HepG2 (cell line): Measurements from ENCODE around the gene FAIM2. TPM values are rescaled to one million over a fixed set of nuclear protein-coding genes. Genes with fewer than 3 reads are reported as not detected.
A peak's percentile ranks its signal among the peaks of the same experiment; 100 is the strongest.

Experiments used
- ATAC-seq: fragments of 200-7000 bp; cut with Tn5 transposase; 3 replicates; pipeline ENCODE4 v1.9.1; 2020; ENCODE audit warnings: mild to moderate bottlenecking, moderate library complexity
- BruUV-seq: library from RNA; stranded (reverse); fragments of 400-500 nt; replicated peaks from 2 replicates; lab custom pipeline; 2021; lab: Mats Ljungman, UMichigan
- CTCF ChIA-PET: fragments of 300-600 bp; formaldehyde crosslinking; extraction: SDS; loops from one replicate; lab custom pipeline; 2021; ENCODE audit warnings: low total read pairs, inconsistent platforms, low intra/inter-chr PET ratio; lab: Yijun Ruan, JAX
- POLR2A ChIA-PET: fragments of 350-600 bp; sonication (Branson Sonifier 250); formaldehyde crosslinking; loops from one replicate; lab custom pipeline; 2020; ENCODE audit warnings: antibody characterized with exemption, inconsistent platforms; lab: Yijun Ruan, JAX
- DNase-seq: peaks from one replicate; pipeline ENCODE4 v3.0.0-alpha.2; 2015; ENCODE audit warnings: low spot score
- FAIRE-seq: peaks from 3 replicates; lab custom pipeline; 2011; peaks lifted over from hg19 to GRCh38; lab: Jason Lieb, UNC
- H2AFZ ChIP-seq: one replicate; pipeline ENCODE4 v1.6.1; 2011; ENCODE audit warnings: low read length, inconsistent platforms
- H3K27ac ChIP-seq: fragments of 300-600 bp; 3 replicates; pipeline ENCODE4 v1.8.0; 2011; ENCODE audit warnings: mixed run types, mild to moderate bottlenecking, mixed read lengths, low read length, inconsistent platforms; ENCODE audit not compliant: insufficient read depth; ENCODE audit errors: extremely low read length
- H3K27me3 ChIP-seq, 2 experiments: fragments of 200-600 bp in 1 of 2; 2 replicates in 1 of 2; 3 replicates in 1 of 2; pipeline versions ENCODE4 v1.6.0 to v1.8.0; 2011; ENCODE audit warnings: low read length in 2 of 2, mild to moderate bottlenecking in 2 of 2, moderate library complexity in 2 of 2, inconsistent platforms in 1 of 2; ENCODE audit not compliant: insufficient read depth in 2 of 2, control insufficient read depth in 1 of 2
- H3K36me3 ChIP-seq, 2 experiments: fragments of 200-600 bp in 1 of 2; replicated peaks in 1 of 2; 2 replicates in 1 of 2; 3 replicates in 1 of 2; pipeline versions ENCODE4 v1.5.1 to v1.8.0; 2011; ENCODE audit warnings: low read length in 2 of 2, inconsistent platforms in 1 of 2; ENCODE audit not compliant: insufficient read depth in 2 of 2, control insufficient read depth in 1 of 2
- H3K4me1 ChIP-seq: 2 replicates; pipeline ENCODE4 v1.5.1; 2012; ENCODE audit warnings: low read length, inconsistent platforms; ENCODE audit not compliant: insufficient read depth
- H3K4me2 ChIP-seq: 2 replicates; pipeline ENCODE4 v1.6.0; 2011; ENCODE audit warnings: low read depth, low read length, inconsistent platforms
- H3K4me3 ChIP-seq, 3 experiments: fragments of 200-600 bp in 1 of 3; sonication (generic), shearing (Covaris generic) in 1 of 3; replicated peaks in 1 of 3; 2 replicates each; pipeline ENCODE4 v1.5.1; 2011 to 2016; ENCODE audit warnings: low read length in 3 of 3, inconsistent platforms in 2 of 3, low read depth in 2 of 3, mild to moderate bottlenecking in 2 of 3, control low read depth in 1 of 3, mixed read lengths in 1 of 3; ENCODE audit not compliant: insufficient read depth in 1 of 3
- H3K79me2 ChIP-seq: one replicate; pipeline ENCODE4 v1.6.1; 2011; ENCODE audit warnings: low read length, inconsistent platforms; ENCODE audit not compliant: insufficient read depth
- H3K9ac ChIP-seq: 2 replicates; pipeline ENCODE4 v1.6.0; 2011; ENCODE audit warnings: mild to moderate bottlenecking, low read depth, low read length, inconsistent platforms; ENCODE audit not compliant: insufficient read depth
- H3K9me3 ChIP-seq: 2 replicates; pipeline ENCODE4 v1.5.1; 2012; ENCODE audit warnings: mild to moderate bottlenecking, low read length
- H4K20me1 ChIP-seq: 2 replicates; pipeline ENCODE4 v1.6.0; 2011; ENCODE audit warnings: inconsistent platforms, mild to moderate bottlenecking, low read length, moderate library complexity; ENCODE audit not compliant: insufficient read depth
- BCLAF1 ChIP-seq: fragments of 450-650 bp; IDR thresholded peaks from 2 replicates; pipeline ENCODE4 v1.6.1; 2017; ENCODE audit warnings: mild to moderate bottlenecking
- HCFC1 ChIP-seq: fragments of 150-350 bp; IDR thresholded peaks from 2 replicates; pipeline ENCODE4 v1.6.1; 2014; ENCODE audit warnings: low read depth, low read length
- HMG20A ChIP-seq: IDR thresholded peaks from 2 replicates; pipeline ENCODE4 v1.6.1; 2016; ENCODE audit warnings: borderline replicate concordance
- REXO4 ChIP-seq: sonication (generic); formaldehyde crosslinking; IDR thresholded peaks from 2 replicates; pipeline ENCODE4 v1.8.0; 2022; ENCODE audit warnings: missing genetic modification reagents, mild to moderate bottlenecking, borderline replicate concordance
- SRSF4 ChIP-seq: fragments of 200-400 bp; formaldehyde crosslinking; IDR thresholded peaks from one replicate; pipeline ENCODE4 v1.6.1; 2018; ENCODE audit warnings: mild to moderate bottlenecking, low read depth, low read length, moderate library complexity; ENCODE audit not compliant: poor library complexity, severe bottlenecking
- ZKSCAN5 ChIP-seq: sonication (generic); formaldehyde crosslinking; IDR thresholded peaks from 2 replicates; pipeline ENCODE4 v1.5.1; 2020; ENCODE audit warnings: mild to moderate bottlenecking, missing genetic modification reagents
- WGBS: methylation state at CpG from one replicate; pipeline ENCODE4 v1.1.6; 2017; ENCODE audit warnings: low lambda C conversion rate; 5-methylcytosine and 5-hydroxymethylcytosine counted together
- in situ Hi-C: cut with HindIII; loops from 2 replicates; pipeline ENCODE4 v1.10.0; 2017; ENCODE audit warnings: low pct_unique_long_range_greater_than_20kb; ENCODE audit not compliant: extremely low pct_ligation_motif_present
- intact Hi-C: fragments of 100-400 bp; cut with micrococcal nuclease; formaldehyde crosslinking; loops from one replicate; pipeline ENCODE4 v1.10.0; 2022; ENCODE audit not compliant: unreplicated experiment
- polyA plus RNA-seq, 8 experiments: library from polyadenylated mRNA; depleted of rRNA in 3 of 8; stranded (reverse) in 7 of 8; unstranded in 1 of 8; fragments of >200 nt; fragmentation: Illumina TruSeq in 4 of 8; extraction: Trizol in 4 of 8; gene quantifications; 2 replicates each; pipeline versions ENCODE4 v1.2.1 to v1.2.3, GENCODE V29; 2011 to 2016; ENCODE audit warnings: low read depth in 4 of 8, missing spikeins in 1 of 8, mixed read lengths in 1 of 8; ENCODE audit not compliant: insufficient read depth in 1 of 8
- total RNA-seq, 5 experiments: library from RNA; depleted of rRNA; stranded (reverse); fragments of >200 nt; fragmentation: Illumina TruSeq; extraction: Trizol; gene quantifications; 2 replicates each; pipeline ENCODE4 v1.2.3, GENCODE V29; 2016; ENCODE audit warnings: low read depth in 1 of 5

FAIM2 gene
- total and polyA plus RNA-seq, 2 of the 13 experiments (the other 11 are each of a cell fraction or from before 2014, with no cell fraction given), result not detected

DNA sequence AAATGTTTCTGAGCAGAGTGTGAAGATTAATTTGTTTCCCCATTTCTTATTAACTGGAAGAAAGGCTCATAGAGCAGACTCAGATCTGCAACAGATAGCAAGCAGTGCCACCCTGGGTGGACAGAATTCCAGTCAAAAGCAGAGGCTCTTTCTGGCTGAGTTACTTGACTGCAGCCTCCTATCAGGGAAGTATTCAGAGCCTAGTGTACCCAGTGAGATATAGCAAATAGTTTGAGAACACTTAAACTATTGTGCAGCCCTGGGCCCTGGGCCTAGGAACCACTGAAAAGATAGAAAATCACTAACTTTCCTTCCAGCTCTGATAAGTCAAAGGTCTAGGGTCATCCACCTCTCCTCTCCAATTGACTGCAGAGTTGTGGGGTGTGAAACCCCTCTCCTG lies 35.6 kb upstream of the FAIM2 start:
- H3K9ac ChIP-seq, result no peak overlapping the region
- H2AFZ ChIP-seq, result no peak overlapping the region
- POLR2A ChIA-PET, result no interaction called here
- no peak overlapping the region for H3K27ac ChIP-seq
- intact Hi-C loops (no loop called here), in situ Hi-C loops (no loop called here)
- no peak overlapping the region for H3K4me2 ChIP-seq
- no peak overlapping the region for H3K4me3 ChIP-seq
- H3K36me3 ChIP-seq, result no peaks in the 10 kb centered on the region
- no TSS peak for BruUV-seq
- CTCF ChIA-PET, result no interaction called here
- no peaks in the 10 kb centered on the region for H3K9me3 ChIP-seq
- FAIRE-seq (no peak), DNase-seq (no peak), ATAC-seq (peak; percentile 20; the same call in 1 of the 3 replicates)
- H3K27me3 ChIP-seq, result peaks cover 0 to 1% of the 10 kb centered on the region in 2 experiments; a peak in 2 of 5 replicates
- TF ChIP-seq BCLAF1 (no peak), SRSF4 (no peak), REXO4 (CRISPR knock-in tag) (no peak)
- no peaks in the 10 kb centered on the region for H4K20me1 ChIP-seq
- no peaks in the 10 kb centered on the region for H3K79me2 ChIP-seq
- peaks cover 13% of the 10 kb centered on the region for H3K4me1 ChIP-seq

DNA sequence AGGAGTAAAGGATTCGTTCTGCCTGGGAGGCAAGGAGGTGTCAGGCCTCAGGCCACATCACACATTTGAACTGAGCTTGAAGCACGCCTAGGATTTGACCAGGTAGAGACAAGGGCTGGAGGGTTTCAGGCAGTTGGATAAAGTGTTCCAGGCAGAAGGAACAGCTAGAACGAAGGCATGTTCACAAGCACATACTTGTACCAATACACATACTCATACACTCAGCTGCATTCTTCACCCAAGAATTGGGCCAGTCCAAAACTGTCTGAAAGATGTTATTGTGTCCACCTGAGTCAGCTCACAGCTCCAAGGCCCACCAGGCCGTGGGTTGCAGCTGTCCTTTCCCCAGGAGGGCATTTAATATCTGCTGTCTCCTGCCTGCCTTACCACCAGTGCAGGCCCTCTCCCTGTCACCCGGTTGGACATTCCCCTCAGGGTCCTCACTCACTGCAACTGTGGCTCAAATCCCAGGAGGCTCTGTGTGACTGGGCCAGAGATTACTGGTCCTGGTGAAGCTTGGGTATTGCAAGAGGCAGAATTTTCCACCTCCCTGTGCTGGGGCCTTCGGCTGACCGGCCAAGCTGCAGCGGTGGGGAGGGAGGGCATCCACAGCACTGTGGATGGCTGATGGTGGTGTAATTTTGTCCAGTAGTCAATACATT lies 34.1 kb upstream of the FAIM2 start:
- CTCF ChIA-PET, result no interaction called here
- H3K9ac ChIP-seq, result no peak overlapping the region
- no peaks in the 10 kb centered on the region for H4K20me1 ChIP-seq
- WGBS, result 24% methylated on average over 4 of the region's 8 CpGs
- H3K4me2 ChIP-seq, result no peak overlapping the region
- POLR2A ChIA-PET, result no interaction called here
- intact Hi-C loops, result no loop called here
- no peaks in the 10 kb centered on the region for H3K36me3 ChIP-seq
- no peak overlapping the region for H3K4me3 ChIP-seq
- no peaks in the 10 kb centered on the region for H3K9me3 ChIP-seq
- no peak for FAIRE-seq
- H3K79me2 ChIP-seq, result no peaks in the 10 kb centered on the region
- no peak for DNase-seq
- no peaks in the 10 kb centered on the region for H3K27me3 ChIP-seq
- H3K4me1 ChIP-seq, result peaks cover 7% of the 10 kb centered on the region
- BruUV-seq, result no TSS peak
- H3K27ac ChIP-seq, result no peak overlapping the region
- TF ChIP-seq ZKSCAN5 (no peak), HCFC1 (no peak), HMG20A (no peak)
- TF ChIP-seq, all 625 proteins: peak for 0
- no peak overlapping the region for H2AFZ ChIP-seq
- ATAC-seq, result peak; percentile 44; the same call in 2 of the 3 replicates
- in situ Hi-C loops, result no loop called here
